Measurements from ENCODE around the gene TMEM200A.
"Not testable (repeated sequence)": the region's sequence is repeated elsewhere in the genome, so short reads cannot be mapped to it uniquely, and the experiment has no call there.

TMEM200A gene

GRCh38 chr6:130365166-130366106 is at the start of gene TMEM200A:
Gene TMEM200A (plus strand): TSS chr6:130366017. CDS start chr6:130440423, 74,406 bp downstream.
- peak; percentile 20 to 30 (median 27) for DNase-seq (ENCODE audit: low read depth in 2 of 3, low spot score in 2 of 3)

- no peak for DNase-seq (ENCODE audit: low read depth in 2 of 3, low spot score in 2 of 3)
Measured at GRCh38 chr6:130320908-130321307, 44.9 kb upstream of the TMEM200A start.

GRCh38 chr6:130322673-130323268 is 43.0 kb upstream of the TMEM200A start:
- DNase-seq (ENCODE audit: low read depth in 2 of 3, low spot score in 2 of 3) = peak in 1 of 3 experiments; percentile 6

DNA sequence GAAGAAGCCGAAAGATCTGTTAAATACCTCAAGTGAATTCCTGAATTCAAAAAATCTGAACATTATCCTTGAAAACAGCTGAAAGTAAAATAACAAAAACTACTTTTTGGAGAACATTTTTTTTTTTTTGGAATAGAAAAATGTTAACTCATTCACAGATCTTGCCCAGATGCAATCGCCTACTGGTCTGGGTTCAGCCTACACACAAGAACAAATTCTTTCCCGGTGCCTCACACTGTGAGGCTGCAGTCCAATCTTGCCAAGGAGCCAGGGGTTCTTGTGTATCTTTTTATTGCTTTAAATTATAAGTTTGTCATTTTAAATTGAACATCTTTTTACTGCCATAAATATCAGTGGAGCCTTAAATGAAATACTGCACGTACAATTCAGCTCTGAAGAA is 41.2 kb upstream of the TMEM200A start:
- DNase-seq (ENCODE audit: low read depth in 2 of 3, low spot score in 2 of 3) = no peak

GRCh38 chr6:130326496-130326895 is 39.3 kb upstream of the TMEM200A start:
- DNase-seq (ENCODE audit: low read depth in 2 of 3, low spot score in 2 of 3) = no peak

DNA sequence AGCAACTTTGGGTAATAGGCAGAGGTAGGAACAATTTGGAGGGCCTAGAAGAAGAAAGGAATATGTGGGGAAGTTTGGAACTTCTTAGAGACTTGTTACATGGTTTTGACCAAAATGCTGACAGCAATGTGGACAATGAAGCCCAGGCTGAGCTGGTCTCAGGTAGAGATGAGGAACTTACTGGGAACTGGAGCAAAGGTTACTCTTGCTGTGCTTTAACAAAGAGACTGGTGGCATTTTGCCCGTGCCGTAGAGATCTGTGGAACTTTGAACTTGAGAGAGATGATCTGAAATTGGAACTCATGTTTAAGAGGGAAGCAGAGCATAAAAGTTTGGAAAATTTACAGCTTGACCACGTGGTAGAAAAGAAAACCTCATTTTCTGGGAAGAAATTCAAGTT is 28.3 kb upstream of the TMEM200A start:
- DNase-seq (ENCODE audit: low read depth in 2 of 3, low spot score in 2 of 3) = no peak

DNA sequence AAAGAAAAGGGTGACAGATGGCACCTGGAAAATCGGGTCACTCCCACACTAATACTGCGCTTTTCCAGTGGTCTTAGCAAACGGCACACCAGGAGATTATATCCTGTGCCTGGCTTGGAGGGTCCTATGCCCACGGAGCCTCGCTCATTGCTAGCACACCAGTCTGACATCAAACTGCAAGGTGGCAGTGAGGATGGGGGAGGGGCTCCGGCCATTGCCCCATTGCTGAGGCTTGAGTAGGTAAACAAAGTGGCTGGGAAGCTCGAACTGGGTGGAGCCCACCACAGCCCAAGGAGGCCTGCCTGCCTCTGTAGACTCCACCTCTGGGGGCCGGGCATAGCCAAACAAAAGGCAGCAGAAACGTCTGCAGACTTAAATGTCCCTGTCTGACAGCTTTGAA is 19.5 kb upstream of the TMEM200A start:
- DNase-seq (ENCODE audit: low read depth in 2 of 3, low spot score in 2 of 3) = not testable (repeated sequence)

- DNase-seq (ENCODE audit: low read depth in 2 of 3, low spot score in 2 of 3) = no peak
Measured at GRCh38 chr6:130354322-130354721, 11.5 kb upstream of the TMEM200A start.

- DNase-seq (ENCODE audit: low read depth in 2 of 3, low spot score in 2 of 3) = no peak
Measured at GRCh38 chr6:130355572-130355971, 10.2 kb upstream of the TMEM200A start.

- DNase-seq (ENCODE audit: low read depth in 2 of 3, low spot score in 2 of 3) = no peak
Measured at GRCh38 chr6:130357436-130357835, 8.4 kb upstream of the TMEM200A start.

- no peak for DNase-seq (ENCODE audit: low read depth in 2 of 3, low spot score in 2 of 3)
Measured at GRCh38 chr6:130359736-130360135, 6.1 kb upstream of the TMEM200A start.

GRCh38 chr6:130362128-130362527 is 3.7 kb upstream of the TMEM200A start:
- DNase-seq (ENCODE audit: low read depth in 2 of 3, low spot score in 2 of 3) = no peak

GRCh38 chr6:130364224-130364780 is 1.5 kb upstream of the TMEM200A start:
- DNase-seq (ENCODE audit: low read depth in 2 of 3, low spot score in 2 of 3) = no peak

GRCh38 chr6:130366107-130367005 is 539 bp downstream of the TMEM200A start:
- DNase-seq (ENCODE audit: low read depth in 2 of 3, low spot score in 2 of 3) = no peak

DNA sequence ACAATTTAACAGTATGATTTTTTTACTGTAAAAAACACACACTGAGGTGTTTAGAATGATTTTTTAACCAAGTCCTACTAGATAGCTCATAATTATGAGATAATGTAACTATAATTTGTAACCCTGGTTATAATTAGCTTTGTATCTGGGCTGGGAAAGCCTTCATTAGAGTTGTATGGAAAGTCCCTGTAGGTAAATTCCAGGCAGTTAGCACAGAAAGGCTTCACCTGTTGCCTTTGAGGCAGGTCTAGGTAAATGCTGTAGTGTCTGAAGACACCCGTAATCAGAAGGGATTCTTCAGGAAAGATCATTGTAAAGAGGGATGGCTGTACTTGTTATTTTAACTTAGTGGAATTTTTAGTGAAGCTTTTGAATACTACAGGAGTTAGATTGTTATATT is 1.9 kb downstream of the TMEM200A start:
- no peak for DNase-seq (ENCODE audit: low read depth in 2 of 3, low spot score in 2 of 3)

- no peak for DNase-seq (ENCODE audit: low read depth in 2 of 3, low spot score in 2 of 3)
Measured at GRCh38 chr6:130368576-130368975, 2.8 kb downstream of the TMEM200A start.

GRCh38 chr6:130369831-130370230 is 4.0 kb downstream of the TMEM200A start:
- DNase-seq (ENCODE audit: low read depth in 2 of 3, low spot score in 2 of 3) = no peak

- DNase-seq (ENCODE audit: low read depth in 2 of 3, low spot score in 2 of 3) = no peak
Measured at GRCh38 chr6:130371921-130372420, 6.2 kb downstream of the TMEM200A start.

DNA sequence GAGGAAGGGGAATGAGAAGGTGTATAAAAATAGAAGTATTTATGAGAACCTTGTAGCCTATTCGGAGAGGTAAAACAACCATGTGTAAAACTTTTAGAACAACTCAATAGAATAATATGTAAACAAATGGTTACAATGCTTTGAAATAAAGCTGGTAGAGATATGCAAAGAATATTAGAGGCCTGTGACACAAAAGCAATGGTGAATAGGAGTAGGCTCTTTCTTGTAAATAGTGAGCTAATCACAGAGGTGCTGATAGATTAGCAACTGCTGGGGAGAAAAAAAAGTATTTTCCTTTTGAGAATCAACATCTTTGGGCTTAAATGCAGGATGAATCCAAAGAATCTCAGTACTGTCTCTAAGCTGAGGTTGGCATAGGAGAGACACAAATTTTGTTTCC is 7.0 kb downstream of the TMEM200A start:
- DNase-seq (ENCODE audit: low read depth in 2 of 3, low spot score in 2 of 3) = no peak

DNA sequence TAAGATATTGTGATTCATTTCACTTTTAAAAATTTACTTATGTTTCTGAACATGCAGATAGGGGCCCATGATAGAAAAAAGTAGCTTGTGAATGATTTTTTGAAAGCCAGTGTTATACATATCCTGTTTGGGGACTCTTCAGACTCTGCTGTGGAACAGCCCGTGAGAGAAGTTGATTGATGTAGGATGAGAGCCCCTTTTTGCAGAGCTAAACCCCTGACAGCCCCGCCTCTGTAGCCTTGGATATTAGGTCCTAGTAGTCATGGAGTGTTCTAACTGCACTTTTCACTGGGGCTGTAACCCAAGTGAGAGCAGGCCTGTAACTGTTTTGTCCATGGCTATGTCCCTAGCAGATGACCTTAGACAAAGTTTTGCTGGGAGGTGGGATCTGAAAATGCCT is 8.2 kb downstream of the TMEM200A start:
- DNase-seq (ENCODE audit: low read depth in 2 of 3, low spot score in 2 of 3) = no peak

DNA sequence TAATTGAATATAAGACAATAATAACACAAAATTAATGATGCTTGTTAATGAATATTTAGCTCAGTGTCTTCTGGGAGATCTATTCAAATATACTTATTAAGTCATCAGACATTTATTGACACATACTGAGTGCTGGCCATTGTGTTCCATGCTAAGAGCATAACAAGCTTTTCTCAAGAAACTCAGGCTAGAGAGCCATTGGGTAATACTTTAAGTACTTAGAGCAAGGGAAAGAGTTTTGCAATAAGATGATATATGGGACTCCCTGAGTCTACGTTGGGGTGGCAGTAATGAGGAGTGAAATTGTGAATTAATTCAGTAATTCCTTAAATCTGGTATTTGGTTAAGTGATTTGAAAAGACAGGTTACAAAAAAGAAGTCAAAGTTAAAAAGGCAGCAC is 11.1 kb downstream of the TMEM200A start:
- no peak for DNase-seq (ENCODE audit: low read depth in 2 of 3, low spot score in 2 of 3)
